HG03175 (cell line): ENCODE data around the gene ZSCAN20.

ENCODE experiments used
- ATAC-seq: cut with Tn5 transposase; IDR thresholded peaks from one replicate; pipeline ENCODE4 v1.9.1; 2021; ENCODE audit warnings: mild to moderate bottlenecking, moderate library complexity; ENCODE audit not compliant: unreplicated experiment

ZSCAN20 gene

DNA sequence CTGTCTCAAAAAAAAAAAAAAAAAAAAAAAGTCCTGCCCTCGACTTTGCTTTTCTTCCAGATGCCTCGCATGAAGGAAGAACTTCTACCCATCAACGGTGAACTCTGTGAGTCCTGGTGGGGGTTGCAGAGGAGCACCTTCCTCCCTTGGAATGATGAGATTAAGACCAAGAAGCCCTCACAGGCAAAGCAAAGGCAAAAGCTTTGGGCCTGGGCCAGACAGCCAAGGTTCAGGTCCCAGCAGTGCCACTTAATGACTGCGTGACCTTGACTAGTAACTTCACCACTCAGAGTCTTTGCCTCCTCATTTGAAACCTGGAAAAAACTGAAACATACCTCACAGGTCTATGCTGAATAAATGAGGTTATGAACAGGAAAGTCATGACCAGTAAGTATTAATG is 55.5 kb downstream of the ZSCAN20 start:
- ATAC-seq = no peak

DNA sequence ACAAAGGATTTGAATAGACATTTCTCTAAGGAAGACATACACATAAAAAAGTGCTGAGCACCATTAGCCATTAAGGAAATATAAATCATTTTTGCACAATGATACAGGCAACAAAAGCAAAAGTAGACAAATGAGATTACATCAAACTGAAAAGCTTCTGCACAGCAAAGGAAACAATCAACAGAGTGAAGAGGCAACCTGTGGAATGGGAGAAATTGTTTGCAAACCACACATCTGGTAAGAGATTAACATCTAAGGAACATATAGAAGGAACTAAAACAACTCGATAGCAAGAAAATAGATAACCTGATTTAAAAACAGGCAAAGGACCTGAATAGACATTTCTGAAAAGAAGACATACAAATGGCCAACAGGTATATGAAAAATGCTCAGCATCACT is 57.5 kb downstream of the ZSCAN20 start:
- no peak for ATAC-seq

DNA sequence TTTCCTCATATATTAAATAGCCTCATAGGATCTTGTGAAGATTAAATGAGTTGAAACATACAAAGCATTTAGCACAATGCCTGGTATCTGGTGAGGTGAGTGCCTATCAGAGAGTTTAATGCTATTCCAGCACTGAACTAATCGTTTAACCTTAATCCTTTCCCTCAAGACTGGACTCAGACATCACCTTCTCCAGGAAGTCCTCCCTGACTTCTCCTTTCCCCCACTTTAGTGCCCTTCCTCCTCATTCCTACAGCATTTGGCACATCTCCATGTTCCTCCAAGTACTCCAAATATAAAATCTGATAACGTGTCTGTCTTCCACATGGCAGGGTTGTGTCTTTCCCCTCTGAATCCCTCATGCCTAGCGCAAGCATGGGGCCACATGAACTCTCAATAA is 59.8 kb downstream of the ZSCAN20 start:
- ATAC-seq = no peak

DNA sequence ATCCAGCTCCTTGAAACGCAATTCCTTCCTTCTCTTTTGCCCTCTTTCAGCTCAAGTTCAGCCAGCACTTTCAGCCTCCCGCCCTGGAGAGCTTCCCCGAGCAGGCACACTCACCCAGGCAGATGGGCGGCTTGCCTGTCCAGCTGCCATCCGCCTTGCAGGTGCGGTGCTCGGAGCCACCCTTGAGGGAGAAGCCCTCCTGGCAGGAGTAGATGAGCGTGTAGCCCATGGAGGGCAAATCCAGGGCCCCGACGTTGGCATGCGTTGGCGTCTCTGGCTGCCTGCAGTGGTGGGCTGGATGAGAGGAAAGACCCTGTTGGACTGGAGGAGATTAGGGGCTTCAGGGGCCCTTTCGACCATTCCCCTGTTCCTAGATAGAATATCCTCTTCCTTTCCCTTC is 60.5 kb downstream of the ZSCAN20 start:
- no peak for ATAC-seq

DNA sequence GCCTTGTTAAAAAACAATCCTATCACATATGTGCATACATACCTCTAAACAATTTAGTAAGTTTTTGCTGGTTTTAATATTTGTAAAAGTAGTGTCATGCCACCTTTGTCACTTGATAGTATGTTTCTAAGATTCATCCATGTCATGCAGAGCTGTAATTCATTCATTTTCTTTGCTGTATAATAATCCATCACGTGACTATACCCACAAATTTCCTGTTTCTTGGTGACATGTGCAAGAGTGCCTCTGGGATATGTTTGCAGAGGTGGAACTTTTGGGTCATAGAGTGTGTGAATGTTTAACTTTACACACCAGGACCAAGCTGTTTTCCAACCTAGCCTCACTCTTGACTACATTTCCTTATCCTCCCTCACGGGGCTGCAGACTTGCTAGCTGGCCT is 62.9 kb downstream of the ZSCAN20 start:
- no peak for ATAC-seq

DNA sequence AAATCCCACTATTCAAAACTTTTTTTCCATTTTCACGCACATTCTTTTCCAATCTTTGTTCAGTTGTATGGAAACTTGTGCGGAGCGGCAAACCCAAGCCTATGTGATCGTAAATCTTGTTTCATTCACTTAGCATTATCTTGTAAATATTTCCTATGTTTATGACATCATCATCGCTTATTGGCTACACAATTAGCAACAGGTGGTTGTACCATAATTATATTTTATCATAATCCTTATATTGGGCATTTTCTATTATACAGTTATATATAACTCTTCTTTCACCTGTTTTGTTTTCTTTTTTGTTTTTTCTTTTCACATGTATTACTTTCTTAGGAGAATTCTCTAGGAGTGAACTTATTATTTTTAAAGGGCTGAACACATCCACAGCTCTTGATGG is 65.4 kb downstream of the ZSCAN20 start:
- ATAC-seq = no peak

DNA sequence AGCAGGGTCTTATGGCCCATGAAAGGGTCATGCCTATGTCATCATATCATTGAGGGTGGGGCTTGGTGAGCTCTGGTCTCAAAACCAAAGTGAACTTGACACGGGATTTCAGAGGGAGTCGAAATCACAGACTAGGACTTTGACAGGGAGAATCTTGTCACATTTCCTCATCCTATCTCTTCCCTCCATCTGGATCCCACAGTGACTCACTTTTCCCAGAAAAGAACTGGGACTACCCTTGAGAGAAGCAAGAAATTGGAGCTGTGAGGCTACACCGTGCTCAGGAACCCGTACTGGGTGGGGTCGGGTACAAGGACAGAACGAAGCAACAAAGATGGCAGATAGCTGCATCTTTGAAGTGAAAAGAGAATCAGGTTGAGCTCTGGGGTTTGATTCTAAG is 69.5 kb downstream of the ZSCAN20 start:
- ATAC-seq = no peak
